Fibroblast of lung (primary cell): ENCODE measurements around the gene RIMS1.

Source experiments
- EZH2 ChIP-seq: IDR thresholded peaks from 2 replicates; pipeline ENCODE4 v1.5.1; 2012; ENCODE audit warnings: low read length, control low read depth, mild to moderate bottlenecking; ENCODE audit errors: missing control alignments
- TF ChIP-seq, protein P1 (sequence below), 2 donors: IDR thresholded peaks in 1 of 2; conservative IDR thresholded peaks in 1 of 2; 1 replicate in 1 of 2; 2 replicates in 1 of 2; pipeline ENCODE4 v1.5.1; 2011 to 2012; ENCODE audit warnings: low read length in 2 of 2, control low read depth in 1 of 2, inconsistent platforms in 1 of 2, low read depth in 1 of 2, mild to moderate bottlenecking in 1 of 2

DNA sequence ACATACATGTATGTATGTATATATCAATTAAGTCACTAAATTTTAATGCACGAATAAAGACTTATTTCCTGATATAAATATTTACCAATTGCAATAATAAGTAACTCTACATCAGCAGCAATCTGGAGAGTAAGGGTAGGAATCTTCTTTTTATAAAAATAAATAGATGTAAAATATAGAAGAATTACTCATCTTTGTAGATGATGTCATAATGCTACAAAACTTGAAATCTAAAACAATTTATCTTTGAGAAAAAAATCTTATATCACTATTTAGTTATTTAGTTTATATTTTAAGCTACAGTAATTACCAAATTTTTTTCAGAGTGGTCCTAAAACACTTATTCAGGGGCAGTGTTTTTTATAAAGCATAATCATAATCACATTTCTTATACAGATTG lies 351.7 kb downstream of the RIMS1 start:
- TF ChIP-seq, protein P1, sequence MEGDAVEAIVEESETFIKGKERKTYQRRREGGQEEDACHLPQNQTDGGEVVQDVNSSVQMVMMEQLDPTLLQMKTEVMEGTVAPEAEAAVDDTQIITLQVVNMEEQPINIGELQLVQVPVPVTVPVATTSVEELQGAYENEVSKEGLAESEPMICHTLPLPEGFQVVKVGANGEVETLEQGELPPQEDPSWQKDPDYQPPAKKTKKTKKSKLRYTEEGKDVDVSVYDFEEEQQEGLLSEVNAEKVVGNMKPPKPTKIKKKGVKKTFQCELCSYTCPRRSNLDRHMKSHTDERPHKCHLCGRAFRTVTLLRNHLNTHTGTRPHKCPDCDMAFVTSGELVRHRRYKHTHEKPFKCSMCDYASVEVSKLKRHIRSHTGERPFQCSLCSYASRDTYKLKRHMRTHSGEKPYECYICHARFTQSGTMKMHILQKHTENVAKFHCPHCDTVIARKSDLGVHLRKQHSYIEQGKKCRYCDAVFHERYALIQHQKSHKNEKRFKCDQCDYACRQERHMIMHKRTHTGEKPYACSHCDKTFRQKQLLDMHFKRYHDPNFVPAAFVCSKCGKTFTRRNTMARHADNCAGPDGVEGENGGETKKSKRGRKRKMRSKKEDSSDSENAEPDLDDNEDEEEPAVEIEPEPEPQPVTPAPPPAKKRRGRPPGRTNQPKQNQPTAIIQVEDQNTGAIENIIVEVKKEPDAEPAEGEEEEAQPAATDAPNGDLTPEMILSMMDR (conservative IDR thresholded peaks at IDR 0.05 in 1 of 2, IDR thresholded peaks at IDR 0.05 in 1 of 2; ENCODE audit: low read depth in 1 of 2, low read length in 2 of 2): no peak
- TF ChIP-seq EZH2: no peak
